ENCODE results near the gene CDC26. TPM values are rescaled to one million over a fixed set of nuclear protein-coding genes. Genes with fewer than 3 reads are reported as not detected.

The CDC26 gene
- total RNA-seq, 4 donors from 2014 or later, result 41.5 to 77.2 (median 48.5) TPM

DNA sequence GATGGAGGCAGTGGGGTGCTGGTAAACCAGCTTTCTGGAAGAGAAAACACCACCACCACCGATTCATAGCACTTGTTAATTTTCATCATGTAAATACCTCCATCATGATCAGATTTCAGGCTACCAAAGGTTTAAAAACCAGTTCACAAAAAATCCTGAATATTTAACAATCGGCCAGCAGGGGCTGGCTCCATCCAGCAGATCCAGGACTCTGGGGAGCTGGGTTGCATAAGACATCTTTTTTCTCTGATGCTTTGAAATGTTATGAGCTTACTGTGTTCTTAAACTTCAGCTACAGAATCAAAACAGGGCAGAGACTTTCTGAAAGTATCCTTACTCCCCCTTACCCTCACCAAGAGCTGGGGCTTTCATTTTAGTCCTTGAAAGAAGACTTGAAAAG is 42.4 kb upstream of the CDC26 start:
- H3K4me1 ChIP-seq, result no peaks in the 10 kb centered on the region
- no peak for DNase-seq (ENCODE audit: extremely low spot score)
- peaks cover 7 to 58% (median 28%) of the 10 kb centered on the region in 4 donors for H3K36me3 ChIP-seq
- no peaks in the 10 kb centered on the region for H3K27me3 ChIP-seq
- H3K4me3 ChIP-seq, result no peak overlapping the region
- H3K27ac ChIP-seq (replicated peaks in 1 of 4), result no peak overlapping the region
- TF ChIP-seq POLR2AphosphoS5 (IDR thresholded peaks at IDR 0.05) (no peak), CTCF (IDR thresholded peaks at IDR 0.05) (peak in 2 of 3 experiments; percentile 9 to 11)
- intact Hi-C loops (cut with DNase I), result no loop called here
- no peaks in the 10 kb centered on the region for H3K9me3 ChIP-seq
- 75% methylated on average over 2 of the region's 2 CpGs for WGBS

DNA sequence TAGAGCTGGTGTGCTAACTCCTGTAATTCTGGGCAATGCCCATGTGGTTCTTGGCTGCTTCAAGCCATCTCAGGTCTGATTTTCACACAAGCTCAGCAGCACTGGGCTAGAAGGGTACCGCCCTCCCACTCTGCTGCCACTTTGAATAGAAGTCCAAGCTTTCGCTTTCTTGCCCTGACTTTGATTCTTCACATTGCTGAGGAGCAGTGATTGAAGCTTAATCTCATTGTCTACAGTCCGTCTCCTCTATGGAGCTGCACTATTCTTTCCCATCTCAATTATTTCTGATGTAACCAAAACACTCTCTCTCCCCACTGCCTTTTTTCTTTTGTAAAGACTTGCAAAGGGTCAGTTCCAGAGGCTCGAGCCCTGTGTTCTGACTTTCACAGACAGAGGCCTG is 40.7 kb upstream of the CDC26 start:
- DNase-seq (ENCODE audit: extremely low spot score), result no peak
- intact Hi-C loops (cut with DNase I), result no loop called here
- no peak for TF ChIP-seq EP300 (IDR thresholded peaks at IDR 0.05)
- TF ChIP-seq POLR2A (IDR thresholded peaks at IDR 0.05; ENCODE audit: low read depth), result no peak
- TF ChIP-seq POLR2AphosphoS5 (IDR thresholded peaks at IDR 0.05), result no peak
- no peak for TF ChIP-seq CTCF (IDR thresholded peaks at IDR 0.05)
- Histone ChIP-seq H3K4me3 (no peak overlapping the region), H3K27ac (replicated peaks in 1 of 4) (no peak overlapping the region), H3K4me1 (peaks cover 0 to 1% (median under 1%) of the 10 kb centered on the region in 4 donors), H3K36me3 (peaks cover 7 to 45% (median 24%) of the 10 kb centered on the region in 4 donors), H3K9me3 (no peaks in the 10 kb centered on the region), H3K27me3 (no peaks in the 10 kb centered on the region)
- WGBS, result 97% methylated on average over 4 of the region's 4 CpGs

DNA sequence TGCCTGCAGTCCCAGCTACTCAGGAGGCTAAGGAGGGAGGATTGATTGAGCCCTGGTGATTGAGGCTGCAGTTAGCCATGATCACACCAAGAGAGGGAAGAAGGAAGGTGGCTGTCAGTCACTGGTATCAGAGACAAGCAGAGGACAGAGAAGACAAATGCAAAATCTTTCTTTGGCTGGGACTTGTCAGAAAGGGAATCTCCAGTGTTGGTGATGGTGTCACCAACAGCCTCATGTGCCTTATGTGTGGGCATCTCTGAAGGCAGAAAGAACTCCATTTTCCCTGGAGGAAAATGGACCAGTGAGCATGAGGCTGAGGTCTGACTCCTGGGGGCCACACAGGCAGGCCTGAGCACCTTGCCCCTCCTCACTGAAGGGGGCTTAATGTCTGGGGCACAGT is 39.9 kb upstream of the CDC26 start:
- H3K27me3 ChIP-seq, result no peaks in the 10 kb centered on the region
- intact Hi-C loops (cut with DNase I), result no loop called here
- H3K36me3 ChIP-seq, result peaks cover 7 to 37% (median 20%) of the 10 kb centered on the region in 4 donors

DNA sequence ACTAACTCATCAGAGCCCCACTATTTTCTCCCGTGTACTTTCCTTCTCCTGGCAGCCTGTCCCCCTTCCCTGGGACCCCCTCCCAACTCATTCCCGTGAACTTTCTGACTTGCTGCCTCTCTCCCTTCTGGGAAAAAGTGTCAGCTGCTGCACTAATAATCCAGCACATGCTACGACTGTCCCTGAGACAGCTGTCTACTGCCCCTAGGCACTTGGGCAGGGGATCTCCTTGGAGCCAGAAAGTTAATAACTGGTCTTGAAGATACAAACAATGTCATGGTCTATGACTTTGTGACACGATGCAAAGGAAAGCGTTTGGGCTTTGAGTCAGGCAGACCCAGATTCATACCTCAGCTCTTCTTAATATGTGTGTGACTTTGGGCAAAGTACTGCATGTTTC is 37.9 kb upstream of the CDC26 start:
- TF ChIP-seq POLR2A (IDR thresholded peaks at IDR 0.05; ENCODE audit: low read depth) (no peak), POLR2AphosphoS5 (IDR thresholded peaks at IDR 0.05) (no peak), EP300 (IDR thresholded peaks at IDR 0.05) (no peak), CTCF (IDR thresholded peaks at IDR 0.05) (no peak)
- peaks cover 0 to 17% (median 6%) of the 10 kb centered on the region in 4 donors for H3K36me3 ChIP-seq
- WGBS, result 87% methylated on average over 5 of the region's 5 CpGs
- H3K9me3 ChIP-seq, result no peaks in the 10 kb centered on the region
- H3K4me3 ChIP-seq, result no peak overlapping the region
- DNase-seq (ENCODE audit: extremely low spot score), result no peak
- intact Hi-C loops (cut with DNase I), result no loop called here
- no peak overlapping the region for H3K27ac ChIP-seq (replicated peaks in 1 of 4)
- no peaks in the 10 kb centered on the region for H3K27me3 ChIP-seq
- H3K4me1 ChIP-seq, result peaks cover 0 to 12% (median 2%) of the 10 kb centered on the region in 4 donors

More for the DNA sequence above, 39.9 kb upstream of the CDC26 start:
- H3K9me3 ChIP-seq, result no peaks in the 10 kb centered on the region
- peaks cover 0 to 8% (median 2%) of the 10 kb centered on the region in 4 donors for H3K4me1 ChIP-seq
- no peak for DNase-seq (ENCODE audit: extremely low spot score)
- H3K4me3 ChIP-seq, result no peak overlapping the region
- TF ChIP-seq POLR2AphosphoS5 (IDR thresholded peaks at IDR 0.05) (no peak), CTCF (IDR thresholded peaks at IDR 0.05) (no peak), POLR2A (IDR thresholded peaks at IDR 0.05; ENCODE audit: low read depth) (no peak)
- no peak overlapping the region for H3K27ac ChIP-seq (replicated peaks in 1 of 4)

DNA sequence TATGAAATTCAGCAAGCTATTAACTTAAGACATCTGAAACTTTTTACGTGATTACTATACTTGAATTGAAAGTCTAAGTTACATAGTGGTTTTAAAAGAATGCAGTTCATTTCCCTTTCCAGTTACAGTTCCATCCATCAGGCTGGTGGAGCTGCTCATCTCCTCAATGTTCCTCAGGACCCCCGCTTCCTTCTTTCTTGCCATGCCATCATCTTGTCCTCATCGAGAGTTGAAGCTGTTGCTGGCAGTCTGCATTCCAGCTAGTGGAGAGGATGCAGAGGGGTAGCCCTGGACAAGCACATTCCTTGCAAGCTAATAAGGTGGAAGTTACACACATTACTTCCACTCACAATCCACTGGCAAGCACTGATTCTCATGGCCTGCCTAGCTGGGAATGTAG is 36.6 kb upstream of the CDC26 start:
- intact Hi-C loops (cut with DNase I), result no loop called here
- 91% methylated on average over 3 of the region's 3 CpGs for WGBS
- TF ChIP-seq CTCF (IDR thresholded peaks at IDR 0.05) (no peak), POLR2A (IDR thresholded peaks at IDR 0.05; ENCODE audit: low read depth) (no peak), POLR2AphosphoS5 (IDR thresholded peaks at IDR 0.05) (no peak), EP300 (IDR thresholded peaks at IDR 0.05) (no peak)

More for the DNA sequence above, 36.6 kb upstream of the CDC26 start:
- no peaks in the 10 kb centered on the region for H3K27me3 ChIP-seq
- peaks cover 0 to 6% (median under 1%) of the 10 kb centered on the region in 4 donors for H3K36me3 ChIP-seq
- no peaks in the 10 kb centered on the region for H3K9me3 ChIP-seq
- no peak overlapping the region for H3K4me3 ChIP-seq
- no peak overlapping the region for H3K27ac ChIP-seq (replicated peaks in 1 of 4)
- peaks cover 0 to 12% (median 2%) of the 10 kb centered on the region in 4 donors for H3K4me1 ChIP-seq
- DNase-seq (ENCODE audit: extremely low spot score), result no peak
